HG02981 (cell line): Measurements from ENCODE around the gene CALCOCO2.

Experiments
- ATAC-seq: cut with Tn5 transposase; IDR thresholded peaks from one replicate; pipeline ENCODE4 v1.9.1; 2021; ENCODE audit warnings: mild to moderate bottlenecking, moderate library complexity; ENCODE audit not compliant: unreplicated experiment

Gene CALCOCO2

GRCh38 chr17:48912476-48912875 lies 81.6 kb downstream of the CALCOCO2 start:
- ATAC-seq, result no peak
